ENCODE data around the gene RIMS4.

The RIMS4 gene

GRCh38 chr20:44758247-44759101, 51.9 kb downstream of the RIMS4 start:
- DNase-seq: no peak

GRCh38 chr20:44756956-44757355, 53.4 kb downstream of the RIMS4 start:
- no peak for DNase-seq

DNA sequence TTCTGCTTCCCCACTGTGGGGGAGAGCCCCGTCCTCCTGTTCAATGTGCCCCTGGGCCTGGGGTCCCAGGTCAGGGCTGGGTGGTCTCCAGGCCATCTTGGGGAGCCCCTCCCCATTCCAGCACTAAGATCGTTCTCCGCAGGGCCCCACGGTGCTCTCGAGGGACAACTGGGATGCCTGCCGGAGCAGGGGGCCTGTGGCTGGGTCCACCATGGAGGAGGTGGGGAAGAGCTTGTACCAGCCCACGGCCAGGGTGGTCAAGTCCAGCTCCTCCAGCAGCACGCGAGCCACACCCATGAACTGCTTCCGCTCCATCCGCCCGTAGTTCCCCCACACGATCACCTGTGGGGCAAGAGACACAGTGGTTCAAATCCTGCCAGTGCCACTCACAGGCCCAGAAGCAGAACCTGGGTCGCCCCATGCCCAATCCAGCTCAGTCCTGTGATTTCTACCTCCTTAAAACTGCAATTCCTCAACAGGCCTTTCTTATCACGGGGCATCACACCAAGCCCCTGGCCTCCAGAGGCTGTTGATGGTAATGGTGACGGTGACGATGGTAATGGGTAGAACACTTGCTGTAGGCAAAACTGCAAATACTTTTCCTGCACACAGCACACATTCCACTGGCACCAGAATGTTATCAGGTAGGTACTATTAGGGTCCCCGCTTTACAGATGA, 54.2 kb downstream of the RIMS4 start:
- no peak for DNase-seq

DNA sequence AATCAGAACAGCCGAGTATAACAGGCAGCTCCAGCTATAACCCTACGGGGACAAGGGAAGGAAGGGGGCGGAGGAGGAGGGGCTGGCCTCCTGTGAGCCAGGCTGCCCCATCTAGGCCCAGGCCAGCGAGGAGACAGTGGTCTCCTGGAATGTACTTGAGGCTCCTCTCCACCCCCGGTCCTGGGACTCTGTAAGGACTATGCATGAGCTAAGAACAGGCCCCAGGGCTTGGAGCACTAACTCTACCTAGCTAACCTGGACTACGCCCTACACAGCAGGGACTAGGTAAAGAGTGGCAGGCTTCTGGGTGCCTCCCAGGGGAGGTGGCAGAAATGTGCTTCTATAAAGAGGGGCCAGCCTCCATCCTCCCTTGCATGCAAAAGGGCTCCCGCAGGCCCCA, 55.8 kb downstream of the RIMS4 start:
- DNase-seq: peak; percentile 39

DNA sequence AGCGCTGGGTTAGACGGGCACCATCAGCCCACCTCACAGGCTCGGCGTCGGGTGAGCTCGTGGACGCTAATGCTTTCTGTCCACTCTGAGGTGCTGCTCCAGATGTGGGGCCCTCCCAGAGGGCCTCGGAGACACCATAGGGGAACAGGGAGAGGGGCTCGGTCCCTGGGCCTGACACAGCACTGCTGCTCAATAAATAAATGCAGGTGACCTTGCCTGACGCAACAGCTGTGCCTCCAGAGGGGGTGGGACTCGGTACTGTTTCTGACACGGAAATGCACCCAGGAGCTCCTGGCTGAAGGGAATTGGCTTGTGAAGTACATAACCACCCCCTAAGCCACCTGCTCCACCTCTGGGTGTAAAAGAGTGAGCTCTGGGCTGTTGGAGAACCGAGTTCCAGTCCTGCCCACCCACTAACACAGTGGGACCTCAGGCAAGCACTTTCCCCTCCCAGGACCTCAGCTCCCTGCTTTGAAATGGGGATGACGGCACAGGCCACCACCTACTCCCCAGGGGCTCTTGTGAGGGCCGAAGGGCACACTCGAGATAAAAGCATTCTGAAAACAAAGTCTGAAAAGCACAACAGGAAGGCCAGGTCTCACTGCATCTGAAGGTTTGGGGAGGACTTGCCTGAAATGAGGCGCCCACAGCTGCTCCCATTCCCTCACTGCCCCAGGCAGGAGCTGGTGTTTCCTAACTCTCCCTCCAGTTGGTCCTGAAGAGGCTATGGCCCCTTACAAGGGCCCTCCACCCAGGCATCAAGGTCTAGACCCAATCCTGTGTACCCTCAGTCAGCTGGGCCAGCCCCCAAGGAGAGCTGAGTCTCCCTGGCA, 58.0 kb downstream of the RIMS4 start:
- peak; percentile 44 for DNase-seq

DNA sequence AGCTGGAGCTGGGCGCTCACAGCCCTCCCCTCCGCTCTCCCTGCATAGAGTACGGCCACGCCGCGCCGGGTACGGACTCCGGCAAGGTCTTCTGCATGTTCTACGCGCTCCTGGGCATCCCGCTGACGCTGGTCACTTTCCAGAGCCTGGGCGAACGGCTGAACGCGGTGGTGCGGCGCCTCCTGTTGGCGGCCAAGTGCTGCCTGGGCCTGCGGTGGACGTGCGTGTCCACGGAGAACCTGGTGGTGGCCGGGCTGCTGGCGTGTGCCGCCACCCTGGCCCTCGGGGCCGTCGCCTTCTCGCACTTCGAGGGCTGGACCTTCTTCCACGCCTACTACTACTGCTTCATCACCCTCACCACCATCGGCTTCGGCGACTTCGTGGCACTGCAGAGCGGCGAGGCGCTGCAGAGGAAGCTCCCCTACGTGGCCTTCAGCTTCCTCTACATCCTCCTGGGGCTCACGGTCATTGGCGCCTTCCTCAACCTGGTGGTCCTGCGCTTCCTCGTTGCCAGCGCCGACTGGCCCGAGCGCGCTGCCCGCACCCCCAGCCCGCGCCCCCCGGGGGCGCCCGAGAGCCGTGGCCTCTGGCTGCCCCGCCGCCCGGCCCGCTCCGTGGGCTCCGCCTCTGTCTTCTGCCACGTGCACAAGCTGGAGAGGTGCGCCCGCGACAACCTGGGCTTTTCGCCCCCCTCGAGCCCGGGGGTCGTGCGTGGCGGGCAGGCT, 60.1 kb downstream of the RIMS4 start:
- DNase-seq: no peak

- peak; percentile 65 for DNase-seq
Measured at GRCh38 chr20:44748005-44748370, 62.4 kb downstream of the RIMS4 start.

DNA sequence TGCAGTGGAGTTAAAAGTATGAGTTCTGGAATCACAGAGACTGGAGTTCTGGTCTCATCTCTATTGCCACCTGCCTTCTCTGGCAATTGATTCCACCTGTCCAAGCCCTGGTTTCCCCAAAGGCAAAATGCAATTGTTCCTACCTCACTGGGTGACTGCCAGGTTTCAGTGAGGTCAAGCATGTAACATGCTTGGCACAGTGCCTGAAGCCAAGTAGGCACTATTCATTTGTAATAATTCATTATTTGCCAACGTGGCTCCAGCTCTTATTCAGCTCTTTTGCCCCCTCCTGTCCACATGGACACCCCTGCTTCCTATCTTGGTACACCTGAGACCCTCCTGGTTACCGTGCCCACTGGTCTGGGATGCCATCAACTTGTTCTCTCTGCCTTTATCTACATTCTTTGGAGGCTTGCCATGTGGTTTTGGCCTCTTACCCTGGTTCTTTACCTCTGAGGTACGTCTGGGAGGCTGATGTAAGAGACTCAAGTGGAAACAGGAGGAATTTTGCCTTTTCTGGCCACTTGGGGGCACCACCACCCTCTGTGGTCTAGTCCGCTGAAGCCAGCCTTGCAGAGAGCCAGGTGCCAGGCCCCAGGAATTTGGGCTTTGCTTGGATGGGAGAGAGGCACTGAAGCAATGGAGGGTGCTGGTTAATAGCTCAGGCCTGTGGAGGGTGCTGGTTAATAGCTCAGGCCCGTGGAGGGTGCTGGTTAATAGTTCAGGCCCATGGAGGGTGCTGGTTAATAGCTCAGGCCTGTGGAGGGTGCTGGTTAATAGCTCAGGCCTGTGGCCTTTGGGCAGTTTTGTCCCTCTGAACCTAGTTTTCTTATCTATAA, 63.0 kb downstream of the RIMS4 start:
- DNase-seq: peak; percentile 94

- peak; percentile 94 for DNase-seq
Measured at GRCh38 chr20:44746367-44747165, 63.8 kb downstream of the RIMS4 start.

DNA sequence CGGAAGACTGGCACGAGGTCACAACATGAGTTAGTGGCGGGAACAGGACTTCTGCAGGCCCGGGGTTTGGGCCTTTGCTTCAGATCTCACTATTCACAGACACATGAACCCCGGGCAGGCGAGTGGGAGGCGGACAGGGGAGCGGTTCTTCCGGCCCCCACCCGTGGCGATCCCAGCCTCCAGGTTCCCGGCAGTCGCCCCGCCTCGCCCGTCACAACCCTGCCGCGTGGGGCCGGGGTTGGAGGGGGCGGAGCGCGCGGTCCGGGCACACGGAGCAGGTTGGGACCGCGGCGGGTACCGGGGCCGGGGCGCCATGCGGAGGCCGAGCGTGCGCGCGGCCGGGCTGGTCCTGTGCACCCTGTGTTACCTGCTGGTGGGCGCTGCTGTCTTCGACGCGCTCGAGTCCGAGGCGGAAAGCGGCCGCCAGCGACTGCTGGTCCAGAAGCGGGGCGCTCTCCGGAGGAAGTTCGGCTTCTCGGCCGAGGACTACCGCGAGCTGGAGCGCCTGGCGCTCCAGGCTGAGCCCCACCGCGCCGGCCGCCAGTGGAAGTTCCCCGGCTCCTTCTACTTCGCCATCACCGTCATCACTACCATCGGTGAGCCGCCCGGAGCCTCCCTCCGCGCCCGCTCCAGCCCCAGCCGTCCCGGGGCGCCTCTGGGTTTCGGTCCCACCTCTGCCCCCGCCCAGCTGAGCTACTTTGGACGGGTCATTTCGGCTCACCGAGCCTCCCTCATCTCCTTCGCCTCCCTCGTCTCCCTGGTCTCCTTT, 64.6 kb downstream of the RIMS4 start, which contains the start of gene KCNK15:
Gene KCNK15 (plus strand): TSS at position 268 of the 769 bp plus-strand sequence. CDS start 46 bp downstream, at position 314.
- peak; percentile 60 for DNase-seq

DNA sequence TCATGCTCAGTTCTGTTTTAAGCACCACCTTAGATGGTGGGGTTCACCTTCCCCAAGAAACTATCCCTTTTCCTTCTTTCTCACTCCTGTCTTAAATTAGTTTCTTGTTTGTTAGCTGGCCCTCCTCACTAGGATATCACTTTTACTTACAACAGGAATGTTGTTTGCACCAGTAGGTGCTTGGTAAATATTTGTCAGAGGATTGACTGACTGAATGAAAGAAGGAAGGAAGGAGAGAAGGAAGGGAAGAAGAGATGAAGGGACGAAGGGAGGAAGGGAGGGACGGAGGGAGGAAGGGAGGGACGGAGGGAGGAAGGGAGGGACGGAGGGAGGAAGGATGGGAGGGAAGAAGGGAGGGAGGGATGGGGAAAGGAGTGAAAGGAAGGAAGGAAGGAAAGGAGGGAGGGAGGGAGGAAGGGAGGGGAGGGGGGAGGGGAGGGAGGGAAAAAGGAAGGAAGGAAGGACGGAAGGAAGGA, 65.2 kb downstream of the RIMS4 start:
- DNase-seq: peak; percentile 60

GRCh38 chr20:44743916-44744655, 66.3 kb downstream of the RIMS4 start:
- no peak for DNase-seq

GRCh38 chr20:44743080-44743701, 67.2 kb downstream of the RIMS4 start:
- no peak for DNase-seq

GRCh38 chr20:44742304-44743079, 67.9 kb downstream of the RIMS4 start:
- DNase-seq: no peak

GRCh38 chr20:44739942-44740341, 70.4 kb downstream of the RIMS4 start:
- DNase-seq: peak; percentile 72

GRCh38 chr20:44738813-44739477, 71.4 kb downstream of the RIMS4 start:
- DNase-seq: peak; percentile 78

GRCh38 chr20:44737116-44737515, 73.2 kb downstream of the RIMS4 start:
- DNase-seq: no peak
